H9 (cell line): ENCODE results near the gene ATP10B. TPM values are rescaled to one million over a fixed set of nuclear protein-coding genes. Genes with fewer than 3 reads are reported as not detected.

ENCODE experiments used
- DNase-seq: peaks from one replicate; pipeline ENCODE4 v3.0.0-alpha.2; 2017
- H2AFZ ChIP-seq: one replicate; pipeline ENCODE4 v1.6.1; 2013; ENCODE audit warnings: mild to moderate bottlenecking, low read length, control low read depth, moderate library complexity
- H2AK5ac ChIP-seq: 2 replicates; pipeline ENCODE4 v1.6.1; 2013; ENCODE audit warnings: low read length, control low read depth, mixed read lengths; ENCODE audit not compliant: insufficient read length
- H2BK120ac ChIP-seq: one replicate; pipeline ENCODE4 v1.6.1; 2013; ENCODE audit warnings: low read depth, mild to moderate bottlenecking, low read length, control low read depth, inconsistent platforms; ENCODE audit not compliant: poor library complexity, severe bottlenecking
- H2BK12ac ChIP-seq: 2 replicates; pipeline ENCODE4 v1.6.1; 2013; ENCODE audit warnings: low read length, control low read depth, mixed read lengths, low read depth; ENCODE audit not compliant: insufficient read length
- H2BK15ac ChIP-seq: 2 replicates; pipeline ENCODE4 v1.6.1; 2013; ENCODE audit warnings: low read depth, low read length, control low read depth
- H2BK20ac ChIP-seq: one replicate; pipeline ENCODE4 v1.6.1; 2013; ENCODE audit warnings: low read depth, mild to moderate bottlenecking, low read length, control low read depth, inconsistent platforms; ENCODE audit not compliant: poor library complexity, severe bottlenecking
- H2BK5ac ChIP-seq: 2 replicates; pipeline ENCODE4 v1.6.1; 2013; ENCODE audit warnings: low read length, control low read depth, mixed read lengths; ENCODE audit not compliant: insufficient read length
- H3K14ac ChIP-seq: 2 replicates; pipeline ENCODE4 v1.6.1; 2013; ENCODE audit warnings: low read length, control low read depth; ENCODE audit not compliant: insufficient read depth
- H3K18ac ChIP-seq: 2 replicates; pipeline ENCODE4 v1.6.1; 2013; ENCODE audit warnings: low read depth, mild to moderate bottlenecking, mixed read lengths, low read length, control low read depth; ENCODE audit not compliant: insufficient read length
- H3K23ac ChIP-seq: 2 replicates; pipeline ENCODE4 v1.6.1; 2013; ENCODE audit warnings: low read length, control low read depth, mixed read lengths, low read depth; ENCODE audit not compliant: insufficient read length
- H3K23me2 ChIP-seq: 2 replicates; pipeline ENCODE4 v1.6.1; 2013; ENCODE audit warnings: low read depth, mild to moderate bottlenecking, mixed read lengths, low read length, control low read depth; ENCODE audit not compliant: insufficient read length, poor library complexity, severe bottlenecking
- H3K27ac ChIP-seq: 2 replicates; pipeline ENCODE4 v1.5.1; 2013; ENCODE audit warnings: low read length, control low read depth, mixed read lengths, low read depth; ENCODE audit not compliant: insufficient read length
- H3K27me3 ChIP-seq: 2 replicates; pipeline ENCODE4 v1.6.1; 2013; ENCODE audit warnings: low read length, control low read depth, inconsistent platforms; ENCODE audit not compliant: insufficient read depth
- H3K4ac ChIP-seq: 2 replicates; pipeline ENCODE4 v1.6.1; 2013; ENCODE audit warnings: low read depth, mild to moderate bottlenecking, control low read depth, inconsistent platforms, low read length, moderate library complexity
- H3K4me1 ChIP-seq: 2 replicates; pipeline ENCODE4 v1.6.1; 2013; ENCODE audit warnings: low read length, control low read depth, inconsistent platforms; ENCODE audit not compliant: insufficient read depth
- H3K4me2 ChIP-seq: 2 replicates; pipeline ENCODE4 v1.6.1; 2013; ENCODE audit warnings: low read length, control low read depth, mixed read lengths; ENCODE audit not compliant: insufficient read length, insufficient read depth
- H3K56ac ChIP-seq: 2 replicates; pipeline ENCODE4 v1.6.1; 2013; ENCODE audit warnings: low read depth, mild to moderate bottlenecking, mixed read lengths, low read length, control low read depth; ENCODE audit not compliant: insufficient read length
- H3K79me1 ChIP-seq: 2 replicates; pipeline ENCODE4 v1.6.1; 2013; ENCODE audit warnings: low read depth, mild to moderate bottlenecking, moderate library complexity, low read length, control low read depth, inconsistent platforms; ENCODE audit not compliant: insufficient read depth, poor library complexity, severe bottlenecking
- H3K79me2 ChIP-seq: 2 replicates; pipeline ENCODE4 v1.6.1; 2013; ENCODE audit warnings: low read length, control low read depth, inconsistent platforms; ENCODE audit not compliant: insufficient read depth
- H3K9ac ChIP-seq: 2 replicates; pipeline ENCODE4 v1.6.1; 2013; ENCODE audit warnings: low read length, control low read depth, mixed read lengths; ENCODE audit not compliant: insufficient read length; ENCODE audit errors: extremely low read depth
- H3K9me3 ChIP-seq: one replicate; pipeline ENCODE4 v1.6.1; 2013; ENCODE audit warnings: low read depth, low read length, inconsistent platforms; ENCODE audit not compliant: control insufficient read depth
- H3T11ph ChIP-seq: one replicate; pipeline ENCODE4 v1.6.1; 2013; ENCODE audit warnings: mild to moderate bottlenecking, low read length, control low read depth, inconsistent platforms
- H4K20me1 ChIP-seq: one replicate; pipeline ENCODE4 v1.6.1; 2013; ENCODE audit not compliant: control insufficient read depth, insufficient read length, insufficient read depth
- H4K5ac ChIP-seq: 2 replicates; pipeline ENCODE4 v1.6.1; 2013; ENCODE audit warnings: low read depth, mild to moderate bottlenecking, mixed read lengths, low read length, control low read depth; ENCODE audit not compliant: insufficient read length
- H4K8ac ChIP-seq: replicated peaks from 2 replicates; pipeline ENCODE4 v1.6.1; 2013; ENCODE audit warnings: low read length, control low read depth, mixed read lengths, low read depth; ENCODE audit not compliant: insufficient read length
- H4K91ac ChIP-seq: 2 replicates; pipeline ENCODE4 v1.6.1; 2013; ENCODE audit warnings: low read depth, mild to moderate bottlenecking, moderate library complexity, mixed read lengths, low read length, control low read depth; ENCODE audit not compliant: insufficient read length
- H3K27ac Mint-ChIP-seq, 3 experiments: 2 replicates in 2 of 3; 3 replicates in 1 of 3; pipeline ENCODE4 v1.8.0; 2020 to 2021; ENCODE audit warnings: mixed read lengths in 3 of 3, mild to moderate bottlenecking in 1 of 3, moderate library complexity in 1 of 3
- H3K27me3 Mint-ChIP-seq: 2 replicates; pipeline ENCODE4 v1.8.0; 2021; ENCODE audit warnings: low read depth, mild to moderate bottlenecking, moderate library complexity, mixed read lengths
- H3K36me3 Mint-ChIP-seq, 3 experiments: 2 replicates in 2 of 3; 3 replicates in 1 of 3; pipeline ENCODE4 v1.8.0; 2020 to 2021; ENCODE audit warnings: low read depth in 3 of 3, mixed read lengths in 3 of 3; ENCODE audit not compliant: insufficient read depth in 1 of 3
- H3K4me1 Mint-ChIP-seq, 2 experiments: 2 replicates each; pipeline ENCODE4 v1.8.0; 2020; ENCODE audit warnings: mixed read lengths in 2 of 2
- H3K4me3 Mint-ChIP-seq, 2 experiments: 2 replicates in 1 of 2; 3 replicates in 1 of 2; pipeline ENCODE4 v1.8.0; 2020 to 2021; ENCODE audit warnings: mild to moderate bottlenecking in 2 of 2, mixed read lengths in 2 of 2, moderate library complexity in 1 of 2
- H3K9me3 Mint-ChIP-seq, 2 experiments: 2 replicates in 1 of 2; 3 replicates in 1 of 2; pipeline ENCODE4 v1.8.0; 2020; ENCODE audit warnings: mild to moderate bottlenecking in 2 of 2, mixed read lengths in 2 of 2, moderate library complexity in 1 of 2
- CTCF ChIP-seq: fragments of 200-600 bp; sonication (generic); conservative IDR thresholded peaks from 3 replicates; pipeline ENCODE4 v1.8.0; 2021; ENCODE audit warnings: antibody characterized with exemption, mild to moderate bottlenecking
- WGBS: extraction: QIAGEN DNeasy Blood & Tissue Kit; methylation state at CpG from one replicate; pipeline ENCODE4 v1.1.7; 2013; ENCODE audit warnings: missing lambda C conversion rate, low lambda C conversion rate, mixed read lengths; ENCODE audit not compliant: insufficient read length; ENCODE audit errors: extremely low coverage; 5-methylcytosine and 5-hydroxymethylcytosine counted together
- total RNA-seq: library from RNA; stranded (reverse); gene quantifications from 2 replicates; pipeline ENCODE4 v1.2.1, GENCODE V29; 2021

The ATP10B gene
- total RNA-seq, 1 experiment from 2014 or later, result 0.42 TPM

DNA sequence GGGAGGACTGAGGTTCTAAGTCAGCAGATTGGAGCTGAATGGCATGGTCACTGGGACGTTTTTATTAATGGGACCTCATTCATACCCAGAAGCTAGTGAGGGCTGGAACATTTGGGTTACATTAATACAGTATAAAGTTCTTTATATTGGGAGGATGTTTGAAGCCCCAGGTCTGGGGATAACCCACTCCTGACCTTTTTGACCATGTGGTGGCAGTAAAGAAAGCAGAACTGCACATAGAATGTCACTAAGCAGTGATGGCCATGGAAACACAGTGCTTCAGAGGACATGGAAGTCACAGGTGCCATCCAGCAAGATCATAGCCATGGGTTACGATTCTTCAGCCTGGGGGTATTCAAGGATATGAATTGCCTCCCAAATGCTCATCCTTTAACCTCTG, 176.0 kb downstream of the ATP10B start:
- Histone ChIP-seq H4K5ac (no peak overlapping the region), H3K4me1 (no peaks in the 10 kb centered on the region; the same call in none of the 2 replicates), H3K9ac (no peak overlapping the region), H3T11ph (no peak overlapping the region), H2BK15ac (no peak overlapping the region), H3K4ac (no peak overlapping the region), H3K79me1 (no peaks in the 10 kb centered on the region), H2BK120ac (no peak overlapping the region), H4K91ac (no peak overlapping the region), H2BK20ac (no peak overlapping the region), H3K27ac (no peak overlapping the region), H3K9me3 (no peaks in the 10 kb centered on the region), H2BK5ac (no peak overlapping the region), H2AK5ac (no peak overlapping the region), H2BK12ac (no peak overlapping the region), H3K27me3 (no peaks in the 10 kb centered on the region), H3K56ac (no peak overlapping the region), H4K20me1 (no peaks in the 10 kb centered on the region), H3K23me2 (no peaks in the 10 kb centered on the region), H2AFZ (no peak overlapping the region), H3K14ac (no peak overlapping the region), H3K18ac (no peak overlapping the region), H3K23ac (no peak overlapping the region), H4K8ac (no peak overlapping the region), H3K79me2 (no peaks in the 10 kb centered on the region), H3K4me2 (no peak overlapping the region)
- H3K4me1 Mint-ChIP-seq, result peaks cover 0 to 8% of the 10 kb centered on the region in 2 experiments; a peak in 3 of 4 replicates
- TF ChIP-seq CTCF, result no peak; the same call in 2 of the 3 replicates
- no peak overlapping the region for H3K27ac Mint-ChIP-seq
- H3K9me3 Mint-ChIP-seq, result no peaks in the 10 kb centered on the region
- no peak for DNase-seq
- WGBS, result no CpG with 5 or more reads among the region's 2 CpGs
- H3K4me3 Mint-ChIP-seq, result no peak overlapping the region
- no peaks in the 10 kb centered on the region for H3K27me3 Mint-ChIP-seq
- H3K36me3 Mint-ChIP-seq, result no peaks in the 10 kb centered on the region
